GM21576 (cell line): ENCODE results near the gene M6PR.
"Not testable (repeated sequence)": the region's sequence is repeated elsewhere in the genome, so short reads cannot be mapped to it uniquely, and the experiment has no call there.

ENCODE experiments used
- ATAC-seq: cut with Tn5 transposase; IDR thresholded peaks from one replicate; pipeline ENCODE4 v1.9.1; 2021; ENCODE audit warnings: mild to moderate bottlenecking, moderate library complexity; ENCODE audit not compliant: unreplicated experiment

M6PR gene

DNA sequence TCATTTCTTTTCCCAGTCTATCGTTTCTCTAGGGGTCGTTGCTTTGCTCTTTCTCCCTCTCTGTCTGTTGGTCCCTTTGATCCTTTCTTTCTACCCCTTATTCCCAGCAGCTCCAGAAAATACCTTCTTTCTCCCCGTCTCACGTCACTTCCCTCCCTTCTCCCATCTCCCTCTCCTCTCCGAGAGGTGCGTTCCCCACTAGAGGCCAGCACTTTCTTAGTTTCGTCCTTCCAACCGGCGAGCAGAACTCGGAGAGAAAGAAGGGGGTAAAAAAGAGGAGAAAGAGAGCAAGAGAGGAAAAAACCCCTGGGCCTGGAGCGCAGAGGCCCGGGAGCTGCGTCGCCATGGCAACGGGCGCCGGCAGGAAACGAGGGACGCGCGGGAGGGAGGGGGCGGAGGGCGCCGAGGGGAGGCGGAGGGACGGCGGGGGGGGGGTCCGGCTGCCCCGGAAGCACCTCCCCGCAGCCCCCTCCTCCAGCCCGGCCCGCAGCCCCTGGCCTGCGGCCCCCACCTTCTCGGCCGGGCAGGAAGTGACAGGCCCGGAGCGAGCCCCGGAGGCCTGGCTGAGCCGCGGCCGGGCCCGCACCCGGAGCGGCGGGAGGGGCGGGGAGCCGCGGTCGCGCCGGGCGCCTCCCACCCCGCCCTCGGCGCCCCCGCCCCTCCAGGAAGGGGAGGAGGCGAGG lies 35.3 kb downstream of the M6PR start, which contains the start of gene PHC1:
Gene PHC1 (plus strand): TSS at position 477 of the 683 bp plus-strand sequence. CDS start 3,169 bp downstream, outside the sequence.
- peak; percentile 61 for ATAC-seq

DNA sequence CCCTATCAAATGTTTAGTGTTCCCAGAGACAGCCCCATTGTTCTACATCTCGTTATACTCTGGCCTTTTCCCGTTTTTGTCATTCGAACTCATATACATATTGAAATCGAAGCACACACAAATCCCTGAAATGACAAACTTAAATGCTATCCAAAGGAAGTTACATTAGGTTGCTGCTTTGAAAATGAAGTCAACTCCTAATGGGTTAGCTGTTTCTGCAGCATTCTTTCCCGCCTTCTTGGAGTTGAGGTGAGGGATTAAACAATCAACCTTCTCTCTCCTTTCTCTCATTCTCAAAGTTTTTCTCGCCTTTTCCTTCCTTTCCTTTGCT lies 35.8 kb downstream of the M6PR start:
- no peak for ATAC-seq

DNA sequence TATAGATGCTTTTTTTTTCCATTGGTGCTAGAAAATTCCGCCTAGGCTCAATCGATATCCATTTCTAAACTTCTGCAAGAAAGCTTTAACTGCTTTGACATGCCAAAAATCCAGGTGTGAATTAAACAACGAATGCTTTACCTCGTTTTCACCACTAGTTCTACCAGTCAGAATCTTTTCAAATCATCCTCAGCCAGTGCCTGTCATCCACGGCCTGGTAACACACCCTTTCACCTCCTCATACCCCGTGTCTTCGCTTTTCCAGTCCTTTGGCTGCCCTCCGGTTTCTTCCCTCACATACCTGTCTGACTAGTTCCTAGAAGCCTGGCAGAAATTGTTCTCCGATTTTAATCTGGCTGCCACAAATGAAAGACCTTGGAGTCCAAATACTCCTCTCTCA lies 36.5 kb downstream of the M6PR start:
- no peak for ATAC-seq

DNA sequence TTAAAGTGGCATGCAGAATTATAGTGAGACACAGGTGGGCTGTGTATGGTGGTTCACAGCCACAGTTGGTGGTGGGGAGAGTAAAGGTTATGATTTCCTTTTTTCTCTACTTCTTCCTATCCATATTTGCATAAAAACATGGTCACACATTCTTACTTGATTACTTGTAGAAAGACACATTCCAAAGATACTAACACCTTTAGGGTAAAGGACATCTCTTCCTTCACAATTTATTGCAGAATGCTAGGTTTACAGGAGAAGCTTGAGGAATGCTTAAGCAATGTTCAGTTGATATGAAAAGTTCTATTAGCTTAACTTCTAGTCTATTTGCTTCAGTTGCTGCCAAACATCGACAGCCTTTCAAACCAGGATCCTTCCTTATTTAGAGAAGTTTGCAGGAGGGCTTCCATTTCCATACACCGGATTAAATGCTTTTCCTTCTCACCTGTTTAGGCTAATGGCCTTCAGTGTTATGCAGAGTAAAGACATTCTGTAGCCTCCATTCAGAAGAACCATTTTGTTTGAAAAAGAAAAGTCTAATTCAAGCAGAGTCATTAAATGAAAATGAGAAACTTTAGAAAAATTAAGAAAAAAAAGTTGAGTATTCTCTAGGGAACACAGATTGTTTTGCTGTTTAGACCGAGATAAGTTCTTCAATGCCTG lies 37.7 kb downstream of the M6PR start:
- no peak for ATAC-seq

DNA sequence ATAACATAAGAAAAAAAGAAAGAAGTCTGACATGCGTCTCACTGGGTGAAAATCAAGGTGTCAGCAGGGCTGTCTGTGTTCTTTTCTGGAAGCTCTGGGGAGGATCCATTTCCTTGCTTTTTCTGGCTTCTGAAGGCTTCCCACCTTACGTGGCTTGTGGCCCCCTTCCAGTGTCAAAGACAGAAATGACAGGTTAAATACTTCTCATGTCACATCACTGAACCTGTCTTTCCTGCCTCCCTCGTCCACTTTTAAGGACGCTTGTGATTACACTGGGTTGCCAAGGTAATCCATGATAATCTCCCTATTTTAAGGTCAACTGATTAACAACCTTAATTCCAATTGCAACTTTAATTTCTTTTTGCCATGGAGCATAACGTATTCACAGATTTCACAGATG lies 39.7 kb downstream of the M6PR start:
- no peak for ATAC-seq

DNA sequence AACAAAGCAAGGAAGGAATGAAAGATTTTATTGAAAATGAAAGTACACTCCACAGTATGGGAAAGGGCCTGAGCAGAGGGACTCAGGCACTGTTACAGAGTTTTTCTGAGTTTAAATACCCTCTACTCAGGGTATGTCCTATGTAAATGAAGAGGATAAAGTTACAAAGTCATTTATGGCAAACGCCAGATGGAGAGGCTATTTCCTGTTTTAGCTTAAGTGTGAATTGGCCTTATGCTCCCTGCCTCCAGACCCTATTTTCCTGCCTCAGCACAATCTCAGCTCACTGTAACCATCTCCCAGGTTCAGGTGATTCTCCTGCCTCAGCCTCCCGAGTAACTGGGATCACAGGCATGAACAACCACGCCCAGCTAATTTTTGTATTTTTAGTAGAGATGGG lies 41.9 kb downstream of the M6PR start:
- no peak for ATAC-seq

DNA sequence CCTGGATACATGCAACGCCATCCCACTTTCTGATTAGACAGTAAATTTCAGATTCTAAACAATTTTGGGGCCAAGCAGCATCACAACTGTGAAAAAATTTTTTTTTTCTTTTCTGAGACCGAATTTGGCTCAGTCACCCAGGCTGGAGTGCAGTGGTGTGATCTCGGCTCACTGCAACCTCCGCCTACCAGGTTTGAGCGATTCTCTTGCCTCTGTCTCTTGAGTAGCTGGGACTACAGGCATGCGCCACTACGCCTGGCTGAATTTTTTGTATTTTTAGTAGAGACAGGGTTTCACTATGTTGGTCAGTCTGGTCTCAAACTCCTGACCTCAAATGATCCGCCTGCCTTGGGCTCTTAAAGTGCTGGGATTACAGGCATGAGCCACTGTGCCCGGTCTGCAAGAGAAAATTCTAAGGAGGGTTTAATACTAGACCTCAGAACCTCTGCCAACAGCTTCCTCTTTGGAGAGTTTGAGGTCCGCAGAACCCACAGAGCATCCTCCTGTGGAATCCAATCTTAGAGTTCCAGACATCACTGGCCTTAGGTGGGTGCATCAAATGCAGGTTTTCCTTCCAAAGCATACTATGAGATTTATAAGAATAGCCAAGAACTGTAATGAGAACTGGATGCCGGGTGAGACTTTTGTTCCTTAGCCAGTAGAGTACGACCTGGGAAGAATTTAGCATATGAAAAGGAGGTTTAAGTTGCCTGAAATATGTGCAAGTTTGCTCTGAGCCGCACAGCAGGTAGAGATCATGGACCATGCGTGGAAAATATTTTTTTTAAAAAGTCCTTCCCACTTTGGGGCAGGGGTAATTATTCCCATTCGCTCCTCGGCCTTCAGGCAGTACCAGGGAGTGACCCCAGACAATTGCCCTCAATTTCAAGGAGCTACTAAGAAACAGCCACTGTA lies 42.9 kb downstream of the M6PR start:
- ATAC-seq: no peak

DNA sequence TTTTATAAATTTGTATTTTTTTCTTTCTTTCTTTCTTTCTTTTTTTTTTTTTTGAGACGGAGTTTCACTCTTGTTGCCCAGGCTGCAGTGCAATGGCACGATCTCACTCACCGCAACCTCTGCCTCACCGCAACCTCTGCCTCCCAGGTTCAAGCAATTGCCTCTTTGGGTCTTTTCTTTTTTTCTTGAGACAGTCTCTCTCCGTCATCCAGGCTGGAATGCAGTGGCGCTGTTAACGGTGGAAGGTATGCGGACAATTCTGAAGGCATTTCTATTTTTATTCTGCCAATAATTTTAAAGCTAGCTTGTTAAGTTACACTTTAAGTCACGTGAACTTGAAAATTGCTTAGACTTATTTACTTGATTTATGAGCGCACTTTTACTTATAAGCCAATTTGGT lies 43.9 kb downstream of the M6PR start:
- ATAC-seq: no peak

DNA sequence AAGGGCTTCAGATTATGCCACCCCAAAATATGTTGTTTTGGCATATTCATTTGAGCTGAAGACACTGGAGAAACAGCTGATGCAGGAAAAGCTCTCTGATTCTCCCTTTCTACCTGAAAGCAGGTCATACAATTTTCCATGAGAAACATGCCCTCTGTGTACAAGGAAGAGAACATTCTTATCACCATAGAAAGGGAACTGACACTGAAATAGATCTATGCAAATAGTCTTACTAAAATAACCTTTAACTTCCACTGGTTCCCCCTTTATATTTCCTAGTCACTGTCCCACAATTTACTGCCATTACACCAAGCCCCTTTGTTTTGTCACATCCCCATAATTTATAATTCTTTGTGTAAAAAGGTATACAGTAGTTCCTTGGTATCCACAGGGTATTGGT lies 44.8 kb downstream of the M6PR start:
- no peak for ATAC-seq

DNA sequence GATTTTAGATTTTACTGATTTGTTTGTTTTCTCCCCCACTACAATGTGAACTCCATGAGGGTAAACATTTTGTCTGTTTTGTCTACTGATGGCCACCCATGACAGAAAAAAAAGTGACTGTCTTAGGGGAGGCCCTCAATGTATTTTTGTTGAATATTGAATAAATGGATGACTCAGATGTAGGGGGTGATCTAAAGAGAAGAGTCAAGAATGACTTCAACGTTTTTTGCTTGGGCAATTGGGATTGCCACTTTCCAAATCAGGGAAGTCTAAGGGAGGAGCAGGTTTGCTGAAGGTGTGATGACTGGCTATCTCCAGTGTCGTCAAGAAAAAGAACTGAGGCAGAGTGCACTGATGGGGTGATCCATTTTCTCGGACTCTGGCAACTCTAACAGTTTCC lies 45.8 kb downstream of the M6PR start:
- ATAC-seq: no peak

DNA sequence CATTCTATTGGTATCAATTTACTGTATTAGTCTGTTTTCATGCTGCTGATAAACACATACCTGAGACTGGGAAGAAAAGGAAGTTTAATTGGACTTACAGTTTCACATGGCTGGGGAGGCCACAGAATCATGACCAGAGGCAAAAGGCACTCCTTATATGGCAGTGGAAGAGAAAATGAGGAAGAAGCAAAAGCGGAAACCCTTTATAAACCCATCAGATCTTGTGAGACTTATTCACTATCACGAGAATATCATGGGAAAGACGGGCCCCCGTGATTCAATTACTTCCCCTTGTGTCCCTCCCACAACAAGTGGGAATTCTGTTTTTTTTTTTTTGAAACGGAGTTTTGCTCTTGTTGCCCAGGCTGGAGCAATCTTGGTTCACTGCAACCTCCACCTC lies 46.7 kb downstream of the M6PR start:
- ATAC-seq: not testable (repeated sequence)

DNA sequence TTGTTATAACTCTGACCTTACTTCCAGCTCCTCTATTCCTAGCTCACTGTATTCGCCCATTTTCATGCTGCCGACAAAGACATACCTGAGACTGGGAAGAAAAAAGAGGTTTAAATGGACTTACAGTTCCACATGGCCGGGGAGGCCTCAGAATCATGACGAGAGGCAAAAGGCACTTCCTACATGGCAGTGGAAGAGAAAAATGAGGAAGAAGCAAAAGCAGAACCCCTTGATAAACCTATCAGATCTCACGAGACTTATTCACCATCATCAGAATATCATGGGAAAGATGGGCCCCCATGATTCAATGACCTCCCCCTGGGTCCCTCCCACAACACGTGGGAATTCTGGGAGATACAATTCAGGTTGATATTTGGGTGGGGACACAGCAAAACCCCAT lies 49.6 kb downstream of the M6PR start:
- ATAC-seq: no peak

DNA sequence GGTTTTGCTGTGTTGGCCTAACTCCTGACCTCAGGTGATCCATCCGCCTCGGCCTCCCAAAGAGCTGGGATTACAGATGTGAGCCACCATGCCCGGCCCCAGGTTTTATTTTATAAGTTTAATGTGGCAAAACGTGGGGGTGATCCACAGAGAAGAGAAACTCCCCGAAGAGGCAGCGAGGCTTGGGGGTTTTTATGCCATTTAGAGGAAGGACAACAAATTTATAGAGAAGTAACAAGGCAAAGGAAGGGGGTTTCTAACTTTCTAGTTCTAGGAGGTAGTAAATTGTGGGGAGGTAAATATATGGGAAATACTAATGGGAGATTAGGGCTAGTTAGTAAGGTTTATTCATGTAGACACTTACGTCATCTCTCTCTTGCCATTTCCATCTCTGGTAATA lies 52.4 kb downstream of the M6PR start:
- ATAC-seq: no peak

DNA sequence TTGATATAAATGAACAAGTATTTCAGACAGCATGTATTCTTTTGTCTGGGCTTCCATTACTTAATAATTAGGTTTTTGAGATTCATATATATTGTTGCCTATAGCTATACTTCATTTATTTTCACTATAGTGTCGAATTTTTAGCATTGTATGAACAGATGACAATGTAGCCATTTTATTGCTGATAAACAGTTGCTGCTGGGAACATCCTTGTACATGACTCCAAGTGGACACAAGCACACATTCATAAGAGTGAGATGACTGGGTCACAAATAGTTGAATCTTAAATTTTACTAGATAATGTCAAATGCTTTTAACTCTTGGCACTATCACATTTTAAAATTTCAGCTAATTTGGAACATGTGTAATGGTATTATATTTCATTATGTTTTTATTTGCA lies 54.5 kb downstream of the M6PR start:
- no peak for ATAC-seq

DNA sequence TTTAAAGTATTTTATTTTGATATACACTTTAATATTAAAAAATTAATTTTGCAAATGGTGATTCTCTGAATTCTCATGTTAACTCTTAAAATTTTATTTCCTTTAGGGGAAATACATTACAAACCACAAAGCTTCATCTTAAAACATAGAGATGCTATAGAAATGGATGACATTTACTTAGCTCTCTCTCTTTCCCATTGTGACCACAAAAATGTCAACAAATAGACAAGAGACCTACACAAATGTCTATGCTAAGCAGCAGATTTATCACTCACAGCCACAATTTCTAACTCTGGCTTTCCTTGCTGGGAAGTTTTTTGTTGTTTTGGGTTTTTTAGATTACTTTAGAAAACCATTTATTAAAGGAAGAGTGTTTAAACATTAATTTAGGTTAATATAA lies 55.1 kb downstream of the M6PR start:
- no peak for ATAC-seq

DNA sequence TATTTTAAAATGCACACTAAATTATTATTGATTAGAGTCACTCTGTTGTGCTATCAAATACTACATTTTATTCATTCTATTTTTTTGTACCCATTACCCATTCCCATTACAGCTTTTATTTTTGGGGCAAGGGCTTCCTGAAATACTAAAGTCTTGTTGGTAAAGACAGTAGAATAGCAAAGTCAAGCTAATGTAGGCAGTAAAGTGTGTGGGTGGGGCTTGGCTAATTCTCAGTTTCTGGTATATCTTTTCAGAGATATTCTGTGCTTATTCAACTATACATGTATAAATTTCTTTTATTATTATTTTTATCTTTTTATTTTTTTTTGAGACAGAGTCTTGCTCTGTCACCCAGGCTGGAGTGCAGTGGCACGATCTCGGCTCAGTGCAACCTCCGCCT lies 57.5 kb downstream of the M6PR start:
- ATAC-seq: no peak
